ENCODE results near the gene AKT3. TPM values are rescaled to one million over a fixed set of nuclear protein-coding genes. Genes with fewer than 3 reads are reported as not detected.
"Not testable (repeated sequence)": the region's sequence is repeated elsewhere in the genome, so short reads cannot be mapped to it uniquely, and the experiment has no call there.

AKT3 gene
- total and polyA plus RNA-seq, 2 of the 8 experiments (the other 6 are each of a cell fraction or from before 2014, with no cell fraction given) = 6.0 to 36.4 TPM

- TF ChIP-seq USF2 (IDR thresholded peaks at IDR 0.05; ENCODE audit: low read length) = no peak
- TF ChIP-seq HDAC2 (IDR thresholded peaks at IDR 0.05; ENCODE audit: borderline replicate concordance in 1 of 2, low read depth in 2 of 2, low read length in 2 of 2) = no peak
- TF ChIP-seq SRF (IDR thresholded peaks at IDR 0.05; ENCODE audit: low read depth, low read length) = no peak
- no peak for TF ChIP-seq BACH1 (IDR thresholded peaks at IDR 0.05; ENCODE audit: low read length)
- no peak for TF ChIP-seq SIN3A (conservative IDR thresholded peaks at IDR 0.05 in 1 of 2, IDR thresholded peaks at IDR 0.05 in 1 of 2; ENCODE audit: low read depth in 1 of 2, low read length in 2 of 2)
- no peak for TF ChIP-seq TBP (IDR thresholded peaks at IDR 0.05; ENCODE audit: low read depth, low read length)
Observed at GRCh38 chr1:243594455-243594854, 255.6 kb downstream of the AKT3 start (continued).

- H3K4me2 ChIP-seq (ENCODE audit: insufficient read depth in 1 of 2, low read depth in 2 of 2, low read length in 2 of 2); H3K4me3 ChIP-seq (ENCODE audit: extremely low read depth in 1 of 4, insufficient read depth in 2 of 4, low read depth in 3 of 4, low read length in 4 of 4); H3K14ac ChIP-seq (ENCODE audit: insufficient read length); H2AK5ac ChIP-seq (ENCODE audit: low read depth, low read length); H2AFZ ChIP-seq (ENCODE audit: low read length); H3K9me3 ChIP-seq (ENCODE audit: insufficient read depth in 2 of 2, low read depth in 1 of 2, low read length in 1 of 2); H3K9ac ChIP-seq (replicated peaks in 1 of 4; ENCODE audit: extremely low read depth in 1 of 4, low read depth in 3 of 4, low read length in 3 of 4); H4K8ac ChIP-seq (ENCODE audit: extremely low read depth, insufficient read depth, low read length); H3K4me1 ChIP-seq (replicated peaks in 1 of 4; ENCODE audit: control insufficient read depth in 3 of 4, insufficient read depth in 4 of 4, low read length in 3 of 4); FAIRE-seq; H3K36me3 ChIP-seq (ENCODE audit: control insufficient read depth in 2 of 4, insufficient read depth in 4 of 4, low read length in 3 of 4); H3K4ac ChIP-seq (replicated peaks; ENCODE audit: insufficient read length, low read depth, low read length); H4K91ac ChIP-seq (replicated peaks; ENCODE audit: insufficient read length, low read length); H2BK20ac ChIP-seq (ENCODE audit: low read length); H3K79me2 ChIP-seq (ENCODE audit: control insufficient read depth in 1 of 2, insufficient read depth in 2 of 2, low read length in 2 of 2); H2BK15ac ChIP-seq (ENCODE audit: low read length); POLR2A ChIA-PET (ENCODE audit: partially characterized antibody); H3K56ac ChIP-seq (replicated peaks; ENCODE audit: insufficient read length, low read depth, low read length); H2BK5ac ChIP-seq (ENCODE audit: low read depth, low read length); H3K23me2 ChIP-seq (ENCODE audit: low read depth, low read length); H3K79me1 ChIP-seq (ENCODE audit: low read depth, low read length); H3K27me3 ChIP-seq (replicated peaks in 1 of 4; ENCODE audit: control insufficient read depth in 3 of 4, extremely low read depth in 1 of 4, insufficient read depth in 3 of 4, low read length in 3 of 4); H3K23ac ChIP-seq (ENCODE audit: insufficient read length); H2BK120ac ChIP-seq (replicated peaks; ENCODE audit: low read depth, low read length); H3K27ac ChIP-seq (ENCODE audit: low read depth, low read length); CTCF ChIA-PET (ENCODE audit: partially characterized antibody); H3K18ac ChIP-seq (ENCODE audit: extremely low read depth, low read length); H4K5ac ChIP-seq (ENCODE audit: insufficient read length, low read depth, low read length); H2BK12ac ChIP-seq (ENCODE audit: low read depth, low read length); DNase-seq (ENCODE audit: low read depth in 1 of 2, low spot score in 2 of 2); H4K20me1 ChIP-seq (replicated peaks in 1 of 2; ENCODE audit: control insufficient read depth in 1 of 2, insufficient read depth in 2 of 2, low read length in 2 of 2): not testable (repeated sequence)
- 89% methylated on average over 2 of the region's 3 CpGs; no CpG with 5 or more reads in 1 of the 2 experiments for WGBS, 2 experiments (ENCODE audit: extremely low coverage in 1 of 2, insufficient coverage in 1 of 2, insufficient read length in 1 of 2, insufficient replicate concordance in 2 of 2, low coverage in 1 of 2, low lambda C conversion rate in 2 of 2, missing lambda C conversion rate in 1 of 2)
Observed at GRCh38 chr1:243589286-243589685, 260.8 kb downstream of the AKT3 start.

Measured in H1 (cell line).